ENCODE results near the gene EDDM13. TPM values are rescaled to one million over a fixed set of nuclear protein-coding genes. Genes with fewer than 3 reads are reported as not detected.

The EDDM13 gene, protein sequence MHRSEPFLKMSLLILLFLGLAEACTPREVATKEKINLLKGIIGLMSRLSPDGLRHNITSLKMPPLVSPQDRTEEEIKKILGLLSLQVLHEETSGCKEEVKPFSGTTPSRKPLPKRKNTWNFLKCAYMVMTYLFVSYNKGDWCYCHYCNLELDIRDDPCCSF
- not detected in 2 replicates for polyA plus RNA-seq

DNA sequence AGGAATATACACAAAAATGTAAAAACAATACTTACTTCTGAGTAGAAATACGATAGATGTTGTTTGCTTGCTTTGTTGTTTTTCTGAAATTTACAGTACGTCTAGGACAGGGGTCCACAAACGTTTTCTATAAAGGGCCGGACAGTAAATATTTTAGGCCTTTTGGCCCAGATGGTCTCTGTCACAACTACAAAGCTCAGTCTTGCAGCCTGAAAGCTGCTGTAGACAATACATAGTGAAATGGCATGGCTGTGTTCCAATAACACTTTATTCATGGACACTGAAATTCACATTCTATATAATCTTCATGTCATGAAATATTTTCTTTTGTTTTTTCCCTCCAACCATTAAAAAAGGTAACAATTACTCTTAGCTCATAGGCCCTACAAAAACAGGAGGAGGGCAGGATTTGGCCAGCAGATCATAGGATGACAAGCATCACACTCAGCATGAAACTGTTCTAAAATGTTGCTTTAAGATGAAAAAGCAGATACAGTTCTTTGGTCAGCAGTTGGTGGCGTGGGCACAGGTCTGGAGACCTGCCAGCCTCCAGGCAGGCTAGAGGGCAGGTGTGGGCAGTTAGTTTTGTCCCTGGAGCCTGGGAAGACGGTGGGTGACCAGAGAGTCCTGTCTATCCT, at the start of gene EDDM13:
EDDM13 (plus strand) TSS at position 588 of the 638 bp plus-strand sequence. CDS start 87 bp downstream, outside the sequence.

DNA sequence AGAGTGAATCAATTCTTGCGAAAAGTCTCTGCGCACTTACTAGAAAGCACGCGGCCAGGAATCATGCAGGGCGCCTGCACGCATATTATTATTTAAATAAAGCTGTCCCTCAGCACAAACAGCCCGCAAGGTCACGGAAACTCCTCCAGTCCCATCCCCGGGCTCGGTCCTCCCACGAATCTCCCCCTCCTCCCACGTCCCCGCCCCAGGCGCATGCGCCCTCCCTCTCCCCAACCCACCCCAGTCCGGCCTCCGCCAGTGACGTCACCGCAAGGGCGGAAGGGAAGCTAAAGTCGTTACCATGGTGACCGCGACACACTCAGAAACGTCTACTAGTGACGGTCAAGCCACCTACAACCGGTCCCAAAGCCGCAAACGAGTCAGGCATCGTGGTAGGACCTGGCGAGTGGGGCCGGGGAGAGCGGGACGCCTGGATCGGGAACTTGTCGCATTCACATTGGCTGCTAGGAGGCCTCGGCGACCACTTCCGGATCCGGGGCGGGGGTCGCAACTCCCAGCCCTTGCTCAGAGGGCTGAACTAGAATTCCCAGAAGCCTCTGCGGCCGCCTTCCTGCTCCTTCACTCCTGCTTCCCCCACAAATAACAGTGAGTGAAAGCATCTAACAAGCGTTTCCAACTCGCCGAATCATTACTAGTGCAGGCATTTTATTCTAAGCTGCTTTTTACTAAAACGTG, 42.0 kb downstream of the EDDM13 start, which contains the start of gene ZSCAN5A:
ZSCAN5A (minus strand) TSS at position 459 of the 696 bp plus-strand sequence. CDS start 89,793 bp downstream, outside the sequence.

Other genes with a start within 250 kb of the EDDM13 start
- gene ZNF787, start 151.5 kb upstream of the EDDM13 start, polyA plus RNA-seq: 0.74 and 1.1 TPM in 2 replicates
- 1.7 and 1.9 TPM in 2 replicates for gene ZNF444, start 131.5 kb upstream of the EDDM13 start, polyA plus RNA-seq
- not detected in 2 replicates for gene GALP, start 96.7 kb upstream of the EDDM13 start, polyA plus RNA-seq
- gene ZSCAN5B, start 75.0 kb upstream of the EDDM13 start, polyA plus RNA-seq: not detected in 2 replicates
- not detected in 2 replicates for gene ZSCAN5C, start 70.5 kb upstream of the EDDM13 start, polyA plus RNA-seq
- 17.5 and 19.6 TPM in 2 replicates for gene ZSCAN5A, start 42.1 kb downstream of the EDDM13 start, polyA plus RNA-seq
- gene ZNF582, start 120.8 kb downstream of the EDDM13 start, polyA plus RNA-seq: 4.0 and 15.3 TPM in 2 replicates
- gene ZNF583, start 131.6 kb downstream of the EDDM13 start, polyA plus RNA-seq: 10.3 and 21.9 TPM in 2 replicates
- gene ZNF667, start 204.6 kb downstream of the EDDM13 start, polyA plus RNA-seq: 15.0 and 15.1 TPM in 2 replicates
- 3.4 and 7.1 TPM in 2 replicates for gene ZNF471, start 235.1 kb downstream of the EDDM13 start, polyA plus RNA-seq

Data from Purkinje cell (primary cell).